Amniotic epithelial cell (primary cell): ENCODE results near the gene GRID2IP.

ENCODE experiments used
- DNase-seq: peaks from one replicate; pipeline ENCODE4 v3.0.0-alpha.2; 2010; ENCODE audit warnings: low read depth

The GRID2IP gene

GRCh38 chr7:6520163-6520981 lies 30.9 kb downstream of the GRID2IP start:
- no peak for DNase-seq

GRCh38 chr7:6516387-6516983 lies 34.8 kb downstream of the GRID2IP start:
- peak; percentile 74 for DNase-seq

- DNase-seq = no peak
Observed at GRCh38 chr7:6513541-6513940, 37.7 kb downstream of the GRID2IP start.

GRCh38 chr7:6512892-6513291 lies 38.4 kb downstream of the GRID2IP start:
- DNase-seq = no peak

- DNase-seq = no peak
Observed at GRCh38 chr7:6510476-6511133, 40.7 kb downstream of the GRID2IP start.

- no peak for DNase-seq
Observed at GRCh38 chr7:6508950-6509349, 42.3 kb downstream of the GRID2IP start.

GRCh38 chr7:6508539-6508938 lies 42.7 kb downstream of the GRID2IP start:
- no peak for DNase-seq

- no peak for DNase-seq
Observed at GRCh38 chr7:6507906-6508305, 43.4 kb downstream of the GRID2IP start.

GRCh38 chr7:6505685-6506559 lies 45.3 kb downstream of the GRID2IP start:
- DNase-seq = no peak

- no peak for DNase-seq
Observed at GRCh38 chr7:6504996-6505395, 46.3 kb downstream of the GRID2IP start.

- DNase-seq = no peak
Observed at GRCh38 chr7:6502886-6503285, 48.4 kb downstream of the GRID2IP start.

- no peak for DNase-seq
Observed at GRCh38 chr7:6501586-6502564, 49.4 kb downstream of the GRID2IP start.

- no peak for DNase-seq
Observed at GRCh38 chr7:6500691-6501090, 50.6 kb downstream of the GRID2IP start.

- no peak for DNase-seq
Observed at GRCh38 chr7:6497994-6498393, 53.3 kb downstream of the GRID2IP start.

- DNase-seq = no peak
Observed at GRCh38 chr7:6497637-6497905, 53.7 kb downstream of the GRID2IP start.

GRCh38 chr7:6496842-6497636 lies 54.2 kb downstream of the GRID2IP start:
- no peak for DNase-seq

- DNase-seq = peak; percentile 47
Observed at GRCh38 chr7:6495597-6496262, 55.5 kb downstream of the GRID2IP start.

GRCh38 chr7:6494365-6494764 lies 56.9 kb downstream of the GRID2IP start:
- no peak for DNase-seq

- no peak for DNase-seq
Observed at GRCh38 chr7:6491194-6491593, 60.1 kb downstream of the GRID2IP start.

GRCh38 chr7:6489612-6490011 lies 61.6 kb downstream of the GRID2IP start:
- no peak for DNase-seq
